GM21825 (cell line): ENCODE data around the gene B3GAT1.
"Not testable (repeated sequence)": the region's sequence is repeated elsewhere in the genome, so short reads cannot be mapped to it uniquely, and the experiment has no call there.

Experiments
- ATAC-seq: cut with Tn5 transposase; IDR thresholded peaks from one replicate; pipeline ENCODE4 v1.9.1; 2021; ENCODE audit warnings: mild to moderate bottlenecking, moderate library complexity; ENCODE audit not compliant: unreplicated experiment

The B3GAT1 gene

DNA sequence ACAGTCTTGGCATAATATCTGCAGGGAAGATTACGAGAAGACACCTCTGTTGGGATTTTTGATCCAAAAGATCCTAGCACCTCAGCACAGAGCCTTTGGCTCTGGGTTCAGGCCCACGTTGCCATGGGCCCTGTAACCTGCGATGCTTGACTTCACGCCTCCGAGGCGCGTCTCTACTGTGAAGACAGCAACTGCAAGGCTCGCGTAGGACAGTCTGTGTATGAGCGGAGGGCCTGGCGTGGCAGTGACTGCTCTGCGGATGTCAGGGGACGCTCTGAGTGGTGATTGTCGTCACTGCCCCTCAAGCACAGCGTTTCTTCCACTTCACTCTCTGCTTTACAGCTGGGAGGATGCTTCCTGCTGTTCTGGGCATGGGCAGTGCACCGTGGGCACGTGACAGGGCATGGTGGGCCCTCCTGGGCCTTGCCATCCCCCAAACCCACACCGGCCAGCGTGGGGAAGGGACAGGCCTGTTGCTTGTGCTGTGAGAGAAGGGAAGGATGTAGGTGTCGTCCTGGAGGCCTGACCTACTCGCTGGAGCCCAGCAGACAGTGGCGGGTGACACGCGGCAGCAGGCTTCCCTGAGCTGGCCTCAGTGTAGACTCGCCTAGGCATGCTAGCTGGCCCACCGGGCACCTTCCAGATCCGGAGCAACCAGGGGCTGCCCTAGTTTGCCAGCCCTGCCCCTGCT lies 53.7 kb downstream of the B3GAT1 start:
- ATAC-seq: no peak

DNA sequence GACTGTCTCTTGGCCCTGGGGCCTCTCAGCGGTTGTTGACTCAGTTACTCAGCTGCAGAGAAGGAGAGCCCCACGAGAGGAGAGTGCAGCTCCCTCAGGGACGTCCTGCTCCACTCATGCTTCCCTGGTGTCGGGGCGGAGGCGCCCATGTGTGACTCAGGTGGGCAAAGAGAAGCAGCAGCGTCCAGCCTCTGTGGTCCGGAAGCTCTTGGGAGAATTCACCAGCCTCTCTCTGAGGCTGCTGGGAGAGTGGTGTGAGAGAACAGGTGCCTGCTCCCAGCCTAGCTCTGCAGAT lies 54.5 kb downstream of the B3GAT1 start:
- ATAC-seq: no peak

DNA sequence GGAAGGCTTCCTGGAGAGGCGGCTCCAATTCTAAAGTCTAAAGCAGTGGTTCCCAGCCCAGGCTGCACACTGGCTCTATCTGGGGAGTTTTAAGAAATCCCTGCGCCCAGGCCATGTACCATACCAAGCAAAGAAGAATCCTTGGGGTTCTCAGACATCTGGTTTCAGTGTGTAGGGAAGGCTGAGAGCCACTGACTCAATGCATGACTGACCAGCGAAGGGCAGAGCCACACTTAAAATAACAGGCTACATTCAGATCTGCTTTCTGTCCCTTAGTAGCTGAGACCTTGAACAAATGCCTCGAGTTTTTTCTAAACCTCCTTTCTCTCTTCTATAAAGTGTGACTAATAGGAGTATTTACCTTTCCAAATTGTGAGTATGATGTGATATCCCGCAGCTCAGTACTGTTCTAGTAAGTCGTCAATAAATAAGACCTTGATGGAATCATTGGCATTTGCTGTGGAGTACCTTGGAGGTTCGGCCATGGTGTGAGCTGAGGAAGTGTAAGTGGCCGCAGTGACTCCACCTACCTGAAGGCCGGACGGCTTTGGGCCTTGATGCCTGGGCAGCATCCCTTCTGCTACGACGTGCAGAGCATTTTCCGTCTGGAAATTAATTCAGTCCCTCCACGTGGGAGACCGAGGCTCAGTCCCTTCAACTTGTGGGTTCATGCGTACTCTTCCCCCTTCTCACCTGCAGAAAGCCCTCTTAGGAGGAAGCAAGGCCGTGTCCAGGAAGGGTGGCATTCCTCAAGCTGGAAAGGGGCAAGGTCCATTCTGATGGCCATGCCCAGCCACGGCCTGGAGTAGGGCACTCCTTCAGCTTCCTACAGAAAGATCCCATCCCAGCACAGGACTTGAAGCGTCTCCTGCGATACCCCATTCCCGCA lies 55.1 kb downstream of the B3GAT1 start:
- no peak for ATAC-seq

DNA sequence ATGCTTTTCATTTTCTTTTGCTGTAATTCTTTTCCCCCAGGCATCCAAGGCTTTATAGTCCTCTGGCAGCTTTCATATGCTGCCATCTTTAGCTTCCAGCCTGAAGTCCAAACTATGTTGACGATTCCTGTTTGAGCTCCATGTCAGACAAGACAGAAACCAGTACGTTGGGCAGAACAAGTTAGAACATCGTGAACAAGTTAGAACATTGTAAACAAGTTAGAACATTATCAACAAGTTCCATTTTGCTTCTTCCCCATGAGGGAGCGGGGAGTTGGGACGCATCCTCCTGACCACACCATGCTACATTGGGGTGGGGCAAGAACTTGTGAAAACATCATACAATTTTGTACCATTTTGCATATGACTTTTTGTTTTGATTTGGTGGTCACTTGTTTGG lies 56.4 kb downstream of the B3GAT1 start:
- ATAC-seq: no peak

DNA sequence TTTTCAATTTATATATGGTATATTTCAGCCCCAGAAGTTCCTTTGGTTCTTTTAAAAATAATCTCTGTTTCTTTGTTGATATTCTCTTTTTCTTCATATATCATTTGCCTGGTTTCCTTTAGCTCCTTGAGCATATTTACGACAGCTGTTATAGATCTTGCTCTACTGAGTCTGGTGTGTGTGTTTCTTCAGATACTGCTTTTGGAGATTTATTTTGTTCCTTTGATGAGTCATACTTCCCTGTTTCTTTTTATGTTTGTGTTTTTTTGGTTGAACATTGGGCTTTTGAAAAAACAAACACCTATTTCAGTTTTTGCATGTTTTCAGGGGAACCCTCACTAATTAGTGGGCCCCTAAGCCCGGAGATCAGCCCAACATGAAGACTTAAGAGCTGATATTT lies 56.9 kb downstream of the B3GAT1 start:
- ATAC-seq: no peak

DNA sequence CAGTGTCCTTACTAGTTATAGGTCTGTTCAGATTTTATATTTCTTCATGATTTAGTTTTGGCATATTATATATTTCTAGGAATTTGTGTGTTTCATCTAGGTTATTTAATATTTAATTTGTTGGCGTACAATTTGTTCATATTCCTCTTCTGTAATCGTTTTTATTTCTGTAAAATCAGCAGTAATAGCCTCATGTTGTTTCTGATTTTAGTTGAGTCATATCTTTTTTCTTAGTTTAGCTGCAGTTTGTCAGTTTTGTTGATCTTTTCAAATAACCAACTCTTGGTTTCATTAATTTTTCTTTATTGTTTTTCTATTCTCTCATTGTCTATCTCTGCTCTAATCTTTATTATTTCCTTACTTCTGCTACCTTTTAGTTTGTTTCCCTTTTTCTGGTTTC lies 59.9 kb downstream of the B3GAT1 start:
- no peak for ATAC-seq

DNA sequence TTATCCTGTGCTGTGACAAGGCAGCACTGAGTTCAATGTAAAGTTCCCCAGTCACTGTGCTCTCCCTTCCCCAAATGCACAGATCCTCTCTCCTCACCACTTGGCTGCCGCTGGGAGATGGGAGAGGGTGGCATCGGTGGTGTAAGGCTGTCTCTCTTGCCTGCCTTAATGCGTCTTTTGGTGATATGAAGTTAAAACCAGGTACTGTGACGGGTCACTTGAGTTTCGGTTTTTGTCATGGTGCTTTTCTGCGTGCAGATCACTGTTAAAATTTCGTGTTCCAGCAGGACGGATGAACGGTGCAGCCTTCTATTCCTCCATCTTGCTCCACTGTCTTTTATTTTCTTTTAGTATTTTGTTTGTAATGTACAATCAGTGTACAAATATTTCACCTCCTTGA lies 61.7 kb downstream of the B3GAT1 start:
- ATAC-seq: peak; percentile 73

DNA sequence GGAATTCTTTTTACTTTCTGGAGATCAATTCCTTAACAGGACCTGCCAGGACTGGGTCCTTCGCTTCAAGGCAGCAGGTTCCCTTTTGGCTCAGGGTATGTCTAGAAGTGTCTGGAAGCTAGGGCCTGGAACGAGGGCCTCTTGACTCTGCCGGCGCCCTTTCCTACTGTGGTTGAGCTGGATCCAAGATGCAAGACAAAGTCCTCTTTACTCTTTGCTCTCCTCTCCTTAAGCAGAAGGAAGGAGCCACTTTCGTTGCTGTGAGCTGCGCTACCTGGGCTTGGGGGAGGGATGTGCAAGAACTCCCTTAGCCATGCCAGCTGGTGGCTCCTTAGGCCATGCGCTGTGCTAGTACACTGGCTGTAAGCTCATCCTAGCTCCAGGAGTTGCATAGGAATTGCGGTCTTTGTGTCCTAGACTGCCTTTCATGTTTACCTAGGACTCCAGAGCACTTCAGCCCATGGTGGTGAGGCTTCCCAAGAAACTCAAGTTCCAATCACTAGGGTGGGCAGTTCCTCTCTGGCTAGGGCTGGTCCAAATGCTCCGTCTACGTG lies 62.2 kb downstream of the B3GAT1 start:
- ATAC-seq: peak; percentile 27

DNA sequence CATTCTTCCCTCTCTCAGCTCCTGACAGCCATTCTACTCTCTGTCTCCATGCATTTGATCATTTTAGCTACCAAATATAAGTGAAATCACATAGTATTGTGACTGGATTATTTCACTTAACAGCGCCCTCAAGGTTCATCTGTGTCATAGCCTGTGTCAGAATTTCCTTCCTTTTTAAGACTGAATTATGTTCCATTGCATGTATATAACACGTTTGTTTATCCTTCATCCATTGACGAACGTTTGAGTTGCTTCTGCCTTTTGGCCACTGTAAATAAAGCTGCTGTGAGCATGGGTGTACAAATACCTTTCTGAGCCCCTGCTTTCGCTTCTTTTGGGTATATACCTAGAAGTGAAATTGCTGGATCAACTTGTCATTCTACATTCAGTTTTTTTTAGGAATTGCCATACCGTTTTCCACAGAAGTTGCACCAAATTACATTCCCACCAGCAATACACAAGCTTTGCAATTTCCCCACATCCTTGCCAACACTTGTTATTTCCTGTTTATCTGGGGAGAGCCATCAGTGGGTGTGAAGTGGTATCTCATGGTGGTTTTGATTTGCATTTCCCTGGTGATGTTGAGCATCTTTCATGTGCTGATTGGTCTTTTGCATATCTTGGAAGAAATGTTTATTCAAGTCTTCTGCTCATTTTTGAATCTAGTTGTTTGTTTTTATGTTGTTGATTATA lies 62.8 kb downstream of the B3GAT1 start:
- ATAC-seq: no peak

DNA sequence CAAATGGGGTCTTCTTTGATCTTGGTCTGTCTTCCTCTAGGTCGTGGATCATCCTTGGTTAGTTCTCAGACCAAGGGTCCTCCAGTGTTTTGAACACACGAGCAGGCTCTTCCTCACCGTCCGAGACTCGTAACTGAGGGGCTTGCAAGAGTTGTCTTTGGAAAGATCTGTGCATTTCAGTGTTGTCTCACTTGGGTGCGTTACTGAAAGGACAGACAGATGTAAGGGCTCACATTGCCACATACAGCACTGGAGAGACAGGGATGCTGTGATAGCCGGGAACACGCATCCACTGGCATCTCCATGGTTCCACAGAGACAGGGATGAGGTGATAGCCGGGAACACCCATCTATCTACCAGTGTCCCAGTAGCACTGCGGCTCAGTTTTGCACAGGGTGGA lies 64.6 kb downstream of the B3GAT1 start:
- ATAC-seq: no peak

DNA sequence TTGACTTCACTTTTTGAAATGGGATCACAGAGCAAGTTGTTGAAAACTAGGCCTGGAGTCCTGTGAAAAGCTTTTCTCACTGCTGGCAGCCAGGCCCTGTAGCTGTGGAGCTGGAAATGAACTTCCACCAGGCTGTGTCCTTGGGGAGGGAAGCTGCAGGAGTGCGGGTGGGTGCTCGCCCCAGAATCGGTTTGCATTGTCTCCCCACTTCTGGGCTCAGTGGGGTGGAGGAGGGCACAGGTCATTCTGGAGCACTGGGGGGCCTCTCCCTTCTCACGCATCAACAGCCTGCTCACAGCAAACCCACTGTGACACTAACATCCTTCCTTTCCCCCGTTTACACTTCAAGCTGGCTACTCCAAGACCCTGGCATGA lies 65.1 kb downstream of the B3GAT1 start:
- no peak for ATAC-seq

DNA sequence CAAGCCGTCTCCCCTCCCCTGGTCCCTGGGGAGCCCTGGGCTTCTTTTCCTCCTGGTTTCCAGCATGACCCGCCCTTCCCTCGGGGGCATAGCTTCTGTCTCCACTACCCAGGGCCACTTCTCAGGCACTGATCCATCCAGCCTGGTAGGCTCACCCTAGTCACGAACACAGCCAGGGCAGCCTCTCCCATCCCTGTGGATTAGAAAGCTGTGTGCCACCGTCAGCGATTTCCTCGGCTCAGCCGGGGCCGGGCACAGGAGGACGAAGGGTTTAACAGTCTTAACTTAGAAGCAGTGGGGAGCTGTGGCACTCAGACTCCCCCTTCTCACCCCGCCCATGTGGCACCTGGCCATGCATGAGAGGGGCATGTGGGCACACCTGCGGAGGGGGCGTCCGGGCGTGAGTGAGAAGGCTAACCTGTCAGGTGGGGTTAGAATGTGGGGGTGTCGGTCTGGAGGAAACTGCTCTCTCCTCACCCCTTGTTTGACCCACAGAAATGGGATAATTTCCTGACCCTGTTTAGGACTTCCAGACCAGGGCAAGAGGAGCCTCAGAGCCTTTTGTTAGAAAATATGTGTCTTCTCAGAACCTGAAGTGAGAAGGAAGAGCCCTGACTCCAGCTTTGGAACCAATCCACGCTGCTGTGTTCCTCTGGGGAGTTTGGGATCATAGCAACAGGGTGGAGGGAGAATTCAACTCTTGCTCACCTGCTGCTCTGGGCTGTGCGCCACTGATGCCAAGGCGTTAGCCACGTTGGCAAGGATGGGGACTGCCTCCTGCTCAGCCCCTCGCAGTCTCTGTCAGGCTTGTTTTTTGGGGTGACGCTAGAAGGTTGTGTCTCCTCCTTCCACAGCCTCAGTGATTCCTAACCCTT lies 65.7 kb downstream of the B3GAT1 start:
- no peak for ATAC-seq

DNA sequence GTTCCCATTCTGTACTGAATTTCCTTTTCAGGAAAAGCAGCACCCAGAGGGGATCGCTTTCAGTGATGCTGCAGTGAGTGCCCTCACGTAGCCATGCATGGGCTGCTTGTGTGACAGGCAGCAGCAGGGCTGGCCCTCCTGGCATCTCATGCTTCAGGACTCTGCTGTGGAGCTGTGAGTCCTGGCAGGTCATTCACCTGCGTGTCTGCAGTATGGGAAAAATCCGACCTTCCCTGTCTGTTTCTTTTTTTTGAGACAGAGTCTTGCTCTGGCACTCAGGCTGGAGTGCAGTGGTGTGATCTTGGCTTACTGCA lies 66.8 kb downstream of the B3GAT1 start:
- no peak for ATAC-seq

DNA sequence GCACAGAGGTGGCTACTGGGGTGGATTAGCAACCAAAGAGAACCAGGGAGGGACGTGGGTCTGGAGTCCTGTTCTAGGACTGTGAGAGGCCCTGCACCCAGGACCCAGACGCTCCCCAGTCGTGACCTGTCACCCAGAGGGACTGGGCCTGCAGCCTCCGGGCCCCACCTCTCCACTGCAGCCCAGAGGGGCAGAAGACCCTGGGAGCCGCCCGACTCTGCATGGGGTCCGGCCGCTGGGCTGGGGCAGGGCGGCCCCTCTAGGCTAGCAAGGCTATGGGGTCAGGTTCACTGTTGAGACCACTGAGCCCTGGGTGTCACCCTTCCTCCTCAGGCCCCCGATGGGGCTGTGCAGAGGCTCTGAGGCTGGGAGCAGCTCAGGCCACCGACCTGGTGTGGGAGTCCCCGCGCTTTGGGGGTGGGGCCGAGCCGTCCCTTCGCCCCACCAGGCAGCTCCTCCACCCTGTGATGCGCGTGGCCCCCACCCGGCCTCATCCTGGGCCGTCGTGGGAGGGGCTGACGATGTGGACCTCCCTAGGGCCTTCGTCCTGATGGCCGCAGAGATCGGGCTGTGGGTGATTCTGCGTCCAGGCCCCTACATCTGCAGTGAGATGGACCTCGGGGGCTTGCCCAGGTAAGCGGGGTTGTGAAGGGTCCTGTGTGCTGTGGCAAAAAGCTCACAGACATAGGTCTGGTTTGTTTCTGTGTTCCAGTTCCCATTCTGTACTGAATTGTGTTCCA lies 67.4 kb downstream of the B3GAT1 start:
- ATAC-seq: not testable (repeated sequence)

DNA sequence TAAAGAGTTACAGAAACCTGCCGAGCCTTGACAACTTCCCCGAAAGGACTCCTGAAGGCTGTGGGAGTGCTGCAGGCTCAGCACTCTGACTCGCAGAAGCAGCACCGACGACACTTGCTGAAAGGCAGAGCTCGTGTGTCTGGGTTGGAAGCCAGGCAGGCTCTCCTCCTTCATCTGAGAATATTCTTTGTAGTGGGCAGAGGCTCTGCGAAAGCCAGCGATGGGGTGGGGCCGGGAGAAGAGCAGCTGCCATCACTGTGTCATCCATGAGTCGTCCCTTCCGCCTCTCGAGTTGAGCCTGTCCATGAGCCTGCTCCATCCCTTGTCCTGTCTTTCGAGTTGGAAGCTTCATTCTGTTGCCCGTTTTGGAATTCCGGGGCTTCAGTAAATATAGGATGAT lies 68.4 kb downstream of the B3GAT1 start:
- ATAC-seq: no peak

DNA sequence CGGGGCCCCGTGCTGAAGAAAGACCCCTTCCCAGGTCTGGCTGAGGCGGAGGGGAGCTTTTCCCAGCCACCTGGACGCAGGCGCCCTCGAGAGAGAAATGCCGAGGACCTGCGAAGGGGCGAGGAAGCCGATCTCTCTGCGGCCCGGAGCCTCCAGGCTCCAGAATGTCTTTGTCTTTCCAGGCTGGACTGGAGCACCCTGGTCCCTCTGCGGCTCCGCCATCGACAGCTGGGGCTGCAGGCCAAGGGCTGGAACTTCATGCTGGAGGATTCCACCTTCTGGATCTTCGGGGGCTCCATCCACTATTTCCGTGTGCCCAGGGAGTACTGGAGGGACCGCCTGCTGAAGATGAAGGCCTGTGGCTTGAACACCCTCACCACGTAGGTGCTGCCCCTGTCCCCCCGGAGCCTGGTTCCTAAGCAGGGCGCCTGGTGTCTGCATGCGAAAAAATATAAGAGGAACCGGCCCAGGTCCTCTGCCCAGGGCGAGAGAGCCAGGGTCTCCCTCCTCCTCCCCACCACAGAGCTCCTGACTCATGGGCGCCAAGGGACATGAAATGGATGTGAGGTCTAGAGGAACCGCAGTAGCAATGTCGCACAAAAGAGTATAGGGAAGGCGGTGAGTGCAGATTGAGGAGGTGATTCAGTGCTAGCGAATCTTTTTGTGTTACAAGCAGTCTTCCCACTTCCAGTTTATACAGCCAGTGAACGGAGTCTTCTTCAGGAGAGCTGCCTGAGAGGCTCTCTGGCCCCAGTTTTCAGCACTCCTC lies 69.3 kb downstream of the B3GAT1 start:
- no peak for ATAC-seq

DNA sequence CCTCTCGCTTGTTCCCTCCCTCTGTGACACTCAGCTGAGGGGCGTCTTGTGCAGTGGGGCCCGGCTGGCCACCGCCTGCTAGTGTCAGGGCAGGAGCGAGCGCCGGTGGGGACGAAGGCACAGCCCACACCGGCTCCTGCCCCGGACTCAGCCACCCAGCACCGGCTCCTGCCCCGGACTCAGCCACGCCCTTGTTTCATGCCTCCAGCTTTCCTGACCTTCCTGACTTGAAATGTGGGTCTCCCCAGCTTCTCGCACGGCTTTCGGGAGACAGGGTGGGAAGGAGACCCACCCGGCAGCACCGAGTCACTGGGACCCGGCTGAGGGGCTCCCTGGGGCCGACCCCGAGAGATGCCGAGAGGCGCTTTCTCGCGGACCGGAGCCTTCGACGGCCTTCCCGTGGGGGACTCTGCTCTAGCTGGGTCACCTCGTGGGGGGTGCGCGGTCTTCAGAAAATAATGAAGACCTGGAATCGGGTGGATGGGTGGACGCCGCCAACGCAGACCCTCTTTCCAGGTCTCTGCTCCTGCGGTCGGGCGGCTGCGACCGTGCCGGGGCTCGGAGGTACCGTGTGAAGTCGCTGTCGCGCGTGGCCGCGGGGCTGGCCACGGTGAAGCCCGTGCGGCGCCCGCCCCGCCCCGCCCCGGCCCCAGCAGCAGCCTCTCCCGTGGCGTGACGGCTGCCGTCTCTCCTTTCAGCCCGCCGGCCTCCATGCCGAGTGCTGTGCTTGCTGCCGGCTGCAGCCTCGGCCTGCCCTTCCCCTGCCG lies 70.1 kb downstream of the B3GAT1 start:
- no peak for ATAC-seq

DNA sequence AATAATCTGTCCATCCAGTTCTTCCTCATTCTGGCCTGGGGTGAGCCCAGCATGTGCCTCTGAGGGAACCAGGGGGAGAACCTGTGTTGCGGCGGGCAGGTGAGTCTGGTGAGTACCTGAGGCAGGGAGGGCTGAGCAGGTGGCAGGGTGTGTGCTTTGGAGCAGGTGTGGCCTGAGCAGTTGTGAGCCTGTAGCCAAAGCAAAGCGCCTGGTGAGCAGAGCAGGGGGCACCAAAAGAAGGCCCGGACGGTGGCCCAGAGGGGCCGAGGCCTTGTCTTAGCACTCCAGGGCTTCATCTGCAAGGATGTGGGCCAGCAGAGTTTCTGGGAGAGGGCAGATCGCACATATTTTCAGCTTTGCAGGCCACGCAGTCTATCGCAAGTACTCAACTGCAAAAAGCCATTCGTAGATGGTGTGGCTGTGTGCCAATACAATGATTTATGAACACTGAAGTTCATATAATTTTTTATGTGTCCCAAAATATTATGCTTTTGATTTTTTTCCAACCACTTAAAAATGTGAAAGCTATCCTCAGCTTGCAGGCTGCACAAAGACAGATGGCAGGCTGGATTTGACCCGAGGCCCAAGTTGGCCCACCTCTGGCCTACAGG lies 71.6 kb downstream of the B3GAT1 start:
- ATAC-seq: no peak
